Measurements from ENCODE around the gene VPS26C. TPM values are rescaled to one million over a fixed set of nuclear protein-coding genes. Genes with fewer than 3 reads are reported as not detected.
"Not testable (repeated sequence)": the region's sequence is repeated elsewhere in the genome, so short reads cannot be mapped to it uniquely, and the experiment has no call there.

Gene VPS26C
- total RNA-seq (29.5 TPM), polyA plus RNA-seq (ENCODE audit: insufficient read depth in 1 of 8, insufficient read length in 8 of 8, low replicate concordance in 1 of 8) (10 to 100 TPM; 25.9 to 30.7 (median 27.8) TPM)
- long read RNA-seq, donor 1, partial matches to known transcripts, result 0 of 3 reads
- long read RNA-seq, donor 1, other reads (novel, unspliced or antisense), result 0 of 3 reads
- long read RNA-seq, donor 2, result 0 reads
- long read RNA-seq, donor 3, partial matches to known transcripts, result 0 of 7 reads
- long read RNA-seq, donor 3, other reads (novel, unspliced or antisense), result 0 of 7 reads
- long read RNA-seq, donor 4, partial matches to known transcripts, result 0 of 3 reads
- long read RNA-seq, donor 4, other reads (novel, unspliced or antisense), result 0 of 3 reads
- long read RNA-seq, donor 5, transcript VPS26C-201 (8 exons, 3,256 nt), result major isoform, 9 of 17 reads
- long read RNA-seq, donor 5, partial matches to known transcripts, result 0 of 17 reads
- long read RNA-seq, donor 5, other reads (novel, unspliced or antisense), result 0 of 17 reads
- long read RNA-seq, donor 6, transcript VPS26C-201 (8 exons, 3,256 nt), result major isoform, 7 of 9 reads
- long read RNA-seq, donor 6, partial matches to known transcripts, result 0 of 9 reads
- long read RNA-seq, donor 6, other reads (novel, unspliced or antisense), result 0 of 9 reads
- long read RNA-seq, donor 7, transcript VPS26C-213 (2 exons, 959 nt), result major isoform, 5 of 8 reads
- long read RNA-seq, donor 7, partial matches to known transcripts, result 0 of 8 reads
- long read RNA-seq, donor 7, other reads (novel, unspliced or antisense), result 0 of 8 reads
- long read RNA-seq, donor 8, partial matches to known transcripts, result 0 of 2 reads
- long read RNA-seq, donor 8, other reads (novel, unspliced or antisense), result 0 of 2 reads
- long read RNA-seq, donor 9, partial matches to known transcripts, result 0 of 5 reads
- long read RNA-seq, donor 9, other reads (novel, unspliced or antisense), result 0 of 5 reads
- long read RNA-seq, donor 10, transcript VPS26C-201 (8 exons, 3,256 nt), result major isoform, 5 of 12 reads
- long read RNA-seq, donor 10, partial matches to known transcripts, result 0 of 12 reads
- long read RNA-seq, donor 10, other reads (novel, unspliced or antisense), result 0 of 12 reads
- long read RNA-seq, donor 11, partial matches to known transcripts, result 0 of 6 reads
- long read RNA-seq, donor 11, other reads (novel, unspliced or antisense), result 0 of 6 reads

GRCh38 chr21:37267269-37268185, at the start of gene VPS26C:
TSS of gene VPS26C (minus strand) at chr21:37267334. CDS start at chr21:37267294, 40 bp downstream.
- Histone ChIP-seq H3K36me3 (ENCODE audit: control insufficient read depth, insufficient read depth, low read length) (peaks cover 3% of the 10 kb centered on the region), H3K27me3 (ENCODE audit: control insufficient read depth, insufficient read depth, low read length) (no peaks in the 10 kb centered on the region), H3K4me1 (ENCODE audit: control insufficient read depth, insufficient read depth, low read length) (peaks cover 5% of the 10 kb centered on the region), H3K27ac (ENCODE audit: low read length) (peak within 1 kb of the TSS; percentile 100), H3K9me3 (replicated peaks; ENCODE audit: control insufficient read depth, low read depth, low read length) (no peaks in the 10 kb centered on the region), H3K4me3 (ENCODE audit: low read length) (peak within 1 kb of the TSS; percentile 82)
- WGBS (ENCODE audit: insufficient coverage), result under 1% methylated on average over 79 of the region's 86 CpGs
- peak; percentile 100 for DNase-seq

- WGBS (ENCODE audit: insufficient coverage), result no CpG with 5 or more reads among the region's 2 CpGs
- not testable (repeated sequence) for DNase-seq; H3K27ac ChIP-seq (ENCODE audit: low read length)
Measured at GRCh38 chr21:37316072-37316471, 48.9 kb upstream of the VPS26C start.

GRCh38 chr21:37300114-37300751, 33.1 kb upstream of the VPS26C start:
- no peak for DNase-seq
- no peaks in the 10 kb centered on the region for H3K9me3 ChIP-seq (replicated peaks; ENCODE audit: control insufficient read depth, low read depth, low read length)
- no peak overlapping the region for H3K27ac ChIP-seq (ENCODE audit: low read length)
- no CpG with 5 or more reads among the region's 4 CpGs for WGBS (ENCODE audit: insufficient coverage)
- peaks cover 9% of the 10 kb centered on the region for H3K4me1 ChIP-seq (ENCODE audit: control insufficient read depth, insufficient read depth, low read length)
- H3K27me3 ChIP-seq (ENCODE audit: control insufficient read depth, insufficient read depth, low read length), result no peaks in the 10 kb centered on the region
- no peak overlapping the region for H3K4me3 ChIP-seq (ENCODE audit: low read length)
- H3K36me3 ChIP-seq (ENCODE audit: control insufficient read depth, insufficient read depth, low read length), result no peaks in the 10 kb centered on the region

More at GRCh38 chr21:37316072-37316471, 48.9 kb upstream of the VPS26C start:
- H3K9me3 ChIP-seq (replicated peaks; ENCODE audit: control insufficient read depth, low read depth, low read length), result peaks cover 15% of the 10 kb centered on the region
- not testable (repeated sequence) for H3K27me3 ChIP-seq (ENCODE audit: control insufficient read depth, insufficient read depth, low read length); H3K4me3 ChIP-seq (ENCODE audit: low read length); H3K4me1 ChIP-seq (ENCODE audit: control insufficient read depth, insufficient read depth, low read length); H3K36me3 ChIP-seq (ENCODE audit: control insufficient read depth, insufficient read depth, low read length)

- Histone ChIP-seq H3K4me3 (ENCODE audit: low read length) (no peak overlapping the region), H3K4me1 (ENCODE audit: control insufficient read depth, insufficient read depth, low read length) (peaks cover 11% of the 10 kb centered on the region), H3K27me3 (ENCODE audit: control insufficient read depth, insufficient read depth, low read length) (no peaks in the 10 kb centered on the region), H3K9me3 (replicated peaks; ENCODE audit: control insufficient read depth, low read depth, low read length) (no peaks in the 10 kb centered on the region), H3K27ac (ENCODE audit: low read length) (peak overlapping the region; percentile 29), H3K36me3 (ENCODE audit: control insufficient read depth, insufficient read depth, low read length) (no peaks in the 10 kb centered on the region)
- WGBS (ENCODE audit: insufficient coverage), result 88% methylated on average over 2 of the region's 7 CpGs
- DNase-seq, result no peak
Measured at GRCh38 chr21:37297364-37297763, 30.2 kb upstream of the VPS26C start.

- Histone ChIP-seq H3K36me3 (ENCODE audit: control insufficient read depth, insufficient read depth, low read length) (no peaks in the 10 kb centered on the region), H3K9me3 (replicated peaks; ENCODE audit: control insufficient read depth, low read depth, low read length) (no peaks in the 10 kb centered on the region), H3K4me3 (ENCODE audit: low read length) (no peak overlapping the region), H3K27me3 (ENCODE audit: control insufficient read depth, insufficient read depth, low read length) (no peaks in the 10 kb centered on the region), H3K4me1 (ENCODE audit: control insufficient read depth, insufficient read depth, low read length) (peaks cover 11% of the 10 kb centered on the region), H3K27ac (ENCODE audit: low read length) (no peak overlapping the region)
- WGBS (ENCODE audit: insufficient coverage), result 0% methylated on average over 1 of the region's 5 CpGs
- peak; percentile 63 for DNase-seq
Measured at GRCh38 chr21:37294679-37295078, 27.5 kb upstream of the VPS26C start.

GRCh38 chr21:37292941-37293340, 25.8 kb upstream of the VPS26C start:
- peak; percentile 61 for DNase-seq
- no peaks in the 10 kb centered on the region for H3K27me3 ChIP-seq (ENCODE audit: control insufficient read depth, insufficient read depth, low read length)
- no peaks in the 10 kb centered on the region for H3K36me3 ChIP-seq (ENCODE audit: control insufficient read depth, insufficient read depth, low read length)
- no peaks in the 10 kb centered on the region for H3K9me3 ChIP-seq (replicated peaks; ENCODE audit: control insufficient read depth, low read depth, low read length)
- peaks cover 10% of the 10 kb centered on the region for H3K4me1 ChIP-seq (ENCODE audit: control insufficient read depth, insufficient read depth, low read length)
- WGBS (ENCODE audit: insufficient coverage), result no CpG with 5 or more reads among the region's 3 CpGs
- no peak overlapping the region for H3K27ac ChIP-seq (ENCODE audit: low read length)
- H3K4me3 ChIP-seq (ENCODE audit: low read length), result no peak overlapping the region

GRCh38 chr21:37292041-37292440, 24.9 kb upstream of the VPS26C start:
- WGBS (ENCODE audit: insufficient coverage), result 40% methylated on average over 1 of the region's 1 CpG
- no peaks in the 10 kb centered on the region for H3K27me3 ChIP-seq (ENCODE audit: control insufficient read depth, insufficient read depth, low read length)

GRCh38 chr21:37283191-37283710, 16.1 kb upstream of the VPS26C start:
- H3K4me1 ChIP-seq (ENCODE audit: control insufficient read depth, insufficient read depth, low read length); H3K4me3 ChIP-seq (ENCODE audit: low read length); H3K27me3 ChIP-seq (ENCODE audit: control insufficient read depth, insufficient read depth, low read length); H3K27ac ChIP-seq (ENCODE audit: low read length); H3K9me3 ChIP-seq (replicated peaks; ENCODE audit: control insufficient read depth, low read depth, low read length); H3K36me3 ChIP-seq (ENCODE audit: control insufficient read depth, insufficient read depth, low read length); DNase-seq: not testable (repeated sequence)
- 97% methylated on average over 32 of the region's 38 CpGs for WGBS (ENCODE audit: insufficient coverage)

More at GRCh38 chr21:37292041-37292440, 24.9 kb upstream of the VPS26C start:
- H3K27ac ChIP-seq (ENCODE audit: low read length), result no peak overlapping the region
- no peak for DNase-seq
- no peaks in the 10 kb centered on the region for H3K36me3 ChIP-seq (ENCODE audit: control insufficient read depth, insufficient read depth, low read length)
- peaks cover 2% of the 10 kb centered on the region for H3K4me1 ChIP-seq (ENCODE audit: control insufficient read depth, insufficient read depth, low read length)
- no peaks in the 10 kb centered on the region for H3K9me3 ChIP-seq (replicated peaks; ENCODE audit: control insufficient read depth, low read depth, low read length)
- no peak overlapping the region for H3K4me3 ChIP-seq (ENCODE audit: low read length)

GRCh38 chr21:37282602-37283001, 15.5 kb upstream of the VPS26C start:
- H3K4me3 ChIP-seq (ENCODE audit: low read length); H3K36me3 ChIP-seq (ENCODE audit: control insufficient read depth, insufficient read depth, low read length): not testable (repeated sequence)
- 49% methylated on average over 6 of the region's 10 CpGs for WGBS (ENCODE audit: insufficient coverage)

More at GRCh38 chr21:37282602-37283001, 15.5 kb upstream of the VPS26C start:
- H3K9me3 ChIP-seq (replicated peaks; ENCODE audit: control insufficient read depth, low read depth, low read length); H3K27me3 ChIP-seq (ENCODE audit: control insufficient read depth, insufficient read depth, low read length); H3K4me1 ChIP-seq (ENCODE audit: control insufficient read depth, insufficient read depth, low read length); DNase-seq: not testable (repeated sequence)
- peak overlapping the region; percentile 29 for H3K27ac ChIP-seq (ENCODE audit: low read length)

Data from muscle of leg (tissue), 16 donors.